Endothelial cell of umbilical vein (primary cell): ENCODE measurements around the gene SLC4A2. TPM values are rescaled to one million over a fixed set of nuclear protein-coding genes. Genes with fewer than 3 reads are reported as not detected.

ENCODE experiments used
- BruUV-seq: library from RNA; stranded (reverse); fragments of 400-500 nt; replicated peaks from 2 replicates; lab custom pipeline; 2021; lab: Mats Ljungman, UMichigan
- CTCF ChIA-PET: fragments of 300-600, 350-600 bp; sonication (Branson Sonifier 250); formaldehyde crosslinking; loops from one replicate; lab custom pipeline; 2021; ENCODE audit warnings: antibody characterized with exemption, inconsistent platforms; lab: Charles Lee
- POLR2A ChIA-PET: fragments of 300-600, 350-600 bp; sonication (Branson Sonifier 250); formaldehyde crosslinking; loops from one replicate; lab custom pipeline; 2021; ENCODE audit warnings: antibody characterized with exemption, inconsistent platforms; lab: Charles Lee
- DNase-seq: peaks from one replicate; pipeline ENCODE4 v3.0.0-alpha.2; 2011; ENCODE audit warnings: low read depth, low spot score
- FAIRE-seq: peaks from 2 replicates; lab custom pipeline; 2011; peaks lifted over from hg19 to GRCh38; lab: Jason Lieb, UNC
- H2AFZ ChIP-seq: 2 replicates; pipeline ENCODE4 v1.6.0; 2012; ENCODE audit warnings: low read depth, low read length, control low read depth, inconsistent platforms
- H3K27ac ChIP-seq: 2 replicates; pipeline ENCODE4 v1.5.1; 2011; ENCODE audit warnings: low read depth, mild to moderate bottlenecking, control low read depth, low read length, moderate library complexity; ENCODE audit not compliant: insufficient read depth
- H3K27me3 ChIP-seq, 2 experiments: 2 replicates each; pipeline versions ENCODE4 v1.6.0 to v1.6.1; 2011; ENCODE audit warnings: low read length in 2 of 2, mixed read lengths in 1 of 2; ENCODE audit not compliant: control insufficient read depth in 2 of 2, insufficient read depth in 2 of 2
- H3K36me3 ChIP-seq, 2 experiments: 2 replicates in 1 of 2; 3 replicates in 1 of 2; pipeline ENCODE4 v1.5.1; 2011; ENCODE audit warnings: low read length in 2 of 2, mild to moderate bottlenecking in 1 of 2, moderate library complexity in 1 of 2; ENCODE audit not compliant: control insufficient read depth in 2 of 2, insufficient read depth in 2 of 2; ENCODE audit errors: extremely low read depth in 1 of 2
- H3K4me1 ChIP-seq: 3 replicates; pipeline ENCODE4 v1.5.1; 2011; ENCODE audit warnings: mild to moderate bottlenecking, low read length; ENCODE audit not compliant: control insufficient read depth, insufficient read depth; ENCODE audit errors: extremely low read depth
- H3K4me2 ChIP-seq: 2 replicates; pipeline ENCODE4 v1.6.1; 2011; ENCODE audit warnings: low read length, control low read depth, mixed read lengths; ENCODE audit not compliant: insufficient read depth
- H3K4me3 ChIP-seq, 3 experiments: fragments of 200-600 bp in 1 of 3; sonication (generic), shearing (Covaris generic) in 1 of 3; replicated peaks in 1 of 3; 2 replicates each; pipeline ENCODE4 v1.5.1; 2011 to 2016; ENCODE audit warnings: control low read depth in 3 of 3, low read length in 3 of 3, mild to moderate bottlenecking in 2 of 3, inconsistent platforms in 1 of 3, low read depth in 1 of 3, moderate library complexity in 1 of 3; ENCODE audit not compliant: insufficient read depth in 1 of 3
- H3K79me2 ChIP-seq: 2 replicates; pipeline ENCODE4 v1.6.0; 2012; ENCODE audit warnings: low read length, inconsistent platforms; ENCODE audit not compliant: control insufficient read depth, insufficient read depth
- H3K9ac ChIP-seq: replicated peaks from 2 replicates; pipeline ENCODE3; 2011; ENCODE audit warnings: low read length, control low read depth; ENCODE audit not compliant: insufficient read depth; ENCODE audit errors: extremely low read depth
- H3K9me1 ChIP-seq: replicated peaks from 3 replicates; pipeline ENCODE4 v1.6.0; 2011; ENCODE audit warnings: mild to moderate bottlenecking, low read length; ENCODE audit not compliant: control insufficient read depth, insufficient read depth; ENCODE audit errors: extremely low read depth
- H3K9me3 ChIP-seq: replicated peaks from 2 replicates; pipeline ENCODE4 v1.5.1; 2012; ENCODE audit warnings: low read length, inconsistent platforms; ENCODE audit not compliant: control insufficient read depth, insufficient read depth
- H4K20me1 ChIP-seq: replicated peaks from 2 replicates; pipeline ENCODE3; 2011; ENCODE audit warnings: mild to moderate bottlenecking, low read length; ENCODE audit not compliant: control insufficient read depth, insufficient read depth; ENCODE audit errors: extremely low read depth
- CTCF ChIP-seq, 2 donors: IDR thresholded peaks; 1 replicate in 1 of 2; 2 replicates in 1 of 2; pipeline ENCODE4 v1.5.1; 2011; ENCODE audit warnings: low read length in 2 of 2, mild to moderate bottlenecking in 2 of 2, moderate library complexity in 2 of 2, control low read depth in 1 of 2, inconsistent platforms in 1 of 2, low read depth in 1 of 2; ENCODE audit not compliant: insufficient read depth in 1 of 2; ENCODE audit errors: extremely low read depth in 1 of 2
- EZH2 ChIP-seq: IDR thresholded peaks from 2 replicates; pipeline ENCODE4 v1.6.1; 2012; ENCODE audit warnings: borderline replicate concordance, low read depth, mild to moderate bottlenecking, moderate library complexity, low read length, inconsistent platforms; ENCODE audit not compliant: severe bottlenecking
- FOS ChIP-seq: IDR thresholded peaks from 2 replicates; pipeline ENCODE4 v1.6.1; 2011; ENCODE audit warnings: mild to moderate bottlenecking, low read length, moderate library complexity, borderline replicate concordance; ENCODE audit not compliant: insufficient read depth
- GATA2 ChIP-seq: IDR thresholded peaks from 2 replicates; pipeline ENCODE4 v1.7.0; 2011; ENCODE audit warnings: low read depth, mild to moderate bottlenecking, moderate library complexity, mixed read lengths, low read length; ENCODE audit not compliant: insufficient read length, insufficient read depth
- JUN ChIP-seq: IDR thresholded peaks from 2 replicates; pipeline ENCODE4 v1.6.1; 2011; ENCODE audit warnings: borderline replicate concordance, low read depth; ENCODE audit not compliant: insufficient read length, insufficient read depth
- MAX ChIP-seq: IDR thresholded peaks from 2 replicates; pipeline ENCODE4 v1.6.1; 2011; ENCODE audit not compliant: insufficient read depth, insufficient read length
- MYC ChIP-seq: IDR thresholded peaks from one replicate; pipeline ENCODE4 v1.6.1; 2011; ENCODE audit warnings: mild to moderate bottlenecking, low read depth, low read length
- POLR2A ChIP-seq: IDR thresholded peaks from 2 replicates; pipeline ENCODE4 v1.6.1; 2012; ENCODE audit warnings: low read depth, mild to moderate bottlenecking, control low read depth, low read length
- POLR2AphosphoS5 ChIP-seq: IDR thresholded peaks from 2 replicates; pipeline ENCODE4 v1.6.1; 2012; ENCODE audit warnings: low read depth, mild to moderate bottlenecking, control low read depth, low read length, moderate library complexity; ENCODE audit not compliant: insufficient read depth
- dilution Hi-C: fragments of 300-500 bp; cut with MboI; formaldehyde crosslinking; loops from one replicate; pipeline ENCODE4 v1.15.0; 2019; ENCODE audit warnings: low sequenced_read_pairs; ENCODE audit not compliant: extremely low pct_ligation_motif_present
- intact Hi-C: fragments of 100-400 bp; cut with micrococcal nuclease; formaldehyde crosslinking; loops from one replicate; pipeline ENCODE4 v1.10.0; 2022
- polyA plus RNA-seq, 4 experiments: library from polyadenylated mRNA; depleted of rRNA in 3 of 4; stranded (reverse) in 3 of 4; unstranded in 1 of 4; fragments of >200 nt; gene quantifications; 2 replicates each; pipeline versions ENCODE4 v1.2.1 to v1.2.3, GENCODE V29; 2011 to 2012; ENCODE audit warnings: missing spikeins in 1 of 4
- total RNA-seq: library from RNA; stranded (reverse); gene quantifications from 2 replicates; pipeline ENCODE4 v1.2.3, GENCODE V29; 2021

SLC4A2 gene
- total and polyA plus RNA-seq, 2 donors (not counting 3 experiments of a cell fraction or from before 2014, with no cell fraction given), result 108 to 172 TPM

- H3K4me1 ChIP-seq, result peaks cover 7% of the 10 kb centered on the region
- TF ChIP-seq GATA2 (no peak), EZH2 (no peak), POLR2AphosphoS5 (no peak), CTCF (IDR thresholded peaks at IDR 0.05; ENCODE audit: extremely low read depth in 1 of 2, insufficient read depth in 1 of 2, low read depth in 1 of 2, low read length in 2 of 2) (no peak), MYC (no peak), MAX (no peak), POLR2A (no peak), FOS (no peak), JUN (no peak)
- FAIRE-seq, result no peak
- intact Hi-C loops (no loop called here), dilution Hi-C loops (no loop called here)
- no peak overlapping the region for H2AFZ ChIP-seq
- H3K9me1 ChIP-seq, result no peaks in the 10 kb centered on the region
- ChIA-PET CTCF (interaction anchor here (2.1 to 8.8 kb wide), 4 partner anchors 8 to 122 kb away, joined by 19 to 107 read pairs (median 60); partner anchors contain the start of gene ABCB8), POLR2A (no interaction called here)
- no peaks in the 10 kb centered on the region for H3K79me2 ChIP-seq
- no peak overlapping the region for H3K27ac ChIP-seq
- no peaks in the 10 kb centered on the region for H4K20me1 ChIP-seq
- no peak for DNase-seq
- BruUV-seq, result no TSS peak
- peaks cover 12 to 14% of the 10 kb centered on the region in 2 experiments for H3K27me3 ChIP-seq
- no peaks in the 10 kb centered on the region for H3K9me3 ChIP-seq
- peaks cover 0 to 1% of the 10 kb centered on the region in 2 experiments for H3K36me3 ChIP-seq
- no peak overlapping the region for H3K4me2 ChIP-seq
- H3K9ac ChIP-seq, result no peak overlapping the region
- H3K4me3 ChIP-seq, result no peak overlapping the region
Observed at GRCh38 chr7:151020231-151020630, 39.2 kb upstream of the SLC4A2 start.
